Activated CD4-positive, alpha-beta T cell treated with anti-CD3 and anti-CD28 coated beads, Interleukin-2, amount 50 U/mL, for 4 hours (primary cell): ENCODE data around the gene ECI2.
"Not testable (repeated sequence)": the region's sequence is repeated elsewhere in the genome, so short reads cannot be mapped to it uniquely, and the experiment has no call there.

ENCODE experiments used
- DNase-seq, 2 experiments: peaks; one replicate each; pipeline ENCODE4 v3.0.0-alpha.2; 2020

Gene ECI2

GRCh38 chr6:4093288-4093687 lies 42.1 kb downstream of the ECI2 start:
- no peak for DNase-seq

DNA sequence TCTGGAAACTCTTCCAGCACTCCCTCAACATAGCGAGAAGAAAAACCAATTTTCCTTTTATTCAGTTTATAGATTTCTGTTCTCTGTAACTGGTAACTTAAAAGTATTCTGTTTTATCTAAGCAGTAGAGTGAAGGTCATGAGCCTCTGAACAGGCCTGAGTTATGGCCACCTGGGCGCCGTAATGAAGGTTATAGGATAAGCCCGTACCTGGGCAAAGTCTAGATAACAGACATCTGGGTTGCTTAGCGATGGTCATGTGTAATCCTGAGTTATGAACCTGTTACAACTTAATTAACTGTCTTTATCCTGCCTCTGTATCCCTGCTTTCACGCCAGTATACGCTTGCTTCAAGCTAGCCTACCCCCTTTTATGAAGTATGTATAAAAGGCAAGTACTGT lies 43.4 kb downstream of the ECI2 start:
- no peak for DNase-seq

DNA sequence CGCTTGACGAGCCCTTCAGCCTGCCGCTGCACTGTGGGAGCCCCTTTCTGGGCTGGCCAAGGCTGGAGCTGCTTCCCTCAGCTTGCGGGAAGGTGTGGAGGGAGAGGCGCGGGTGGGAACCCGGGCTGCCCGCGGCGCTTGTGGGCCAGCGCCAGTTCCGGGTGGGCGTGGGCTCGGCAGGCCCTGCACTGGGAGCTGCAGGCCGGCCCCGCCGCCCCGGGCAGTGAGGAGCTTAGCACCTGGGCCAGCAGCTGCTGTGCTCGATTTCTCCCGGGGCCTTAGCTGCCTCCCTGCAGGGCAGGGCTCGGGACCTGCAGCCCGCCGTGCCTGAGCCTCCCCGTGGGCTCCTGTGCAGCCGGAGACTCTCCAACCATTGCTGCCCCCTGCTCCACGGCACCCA lies 45.3 kb downstream of the ECI2 start:
- not testable (repeated sequence) for DNase-seq

DNA sequence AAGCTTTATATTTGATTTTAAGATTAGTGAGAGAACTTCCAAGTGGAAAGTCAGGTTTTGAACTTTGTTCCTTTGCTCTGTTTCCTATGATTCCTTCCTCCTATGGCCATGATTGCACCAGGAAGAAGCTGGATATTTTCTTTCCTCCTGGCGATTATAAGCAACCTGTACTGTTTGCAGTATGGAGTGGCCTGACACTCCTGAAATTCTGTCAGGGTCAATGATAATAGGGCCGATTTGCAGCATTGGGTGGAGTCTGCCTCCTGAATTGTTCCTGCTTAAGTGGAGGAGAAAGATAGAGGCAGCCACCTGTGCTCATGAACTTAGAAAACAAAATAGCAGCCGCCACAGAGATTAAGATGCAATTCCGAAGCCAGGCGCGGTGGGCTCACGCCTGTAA lies 46.7 kb downstream of the ECI2 start:
- DNase-seq, result no peak

DNA sequence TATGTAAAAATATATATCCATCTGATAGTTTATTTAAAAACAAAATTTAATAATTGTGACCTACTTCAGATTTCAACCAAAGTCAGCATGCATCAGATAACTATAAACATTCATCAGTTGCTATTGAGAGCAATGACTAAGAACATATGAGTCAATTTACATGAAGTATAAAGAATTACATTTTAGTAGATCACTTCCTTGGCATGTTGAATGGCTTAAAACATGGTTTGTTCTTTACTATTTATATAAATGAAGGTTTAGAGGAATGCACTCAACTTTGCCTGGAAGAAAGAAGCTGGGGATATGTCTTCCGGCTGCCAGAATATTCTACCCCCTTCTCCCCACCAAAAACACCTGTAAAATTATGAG lies 50.1 kb downstream of the ECI2 start:
- DNase-seq, result no peak

DNA sequence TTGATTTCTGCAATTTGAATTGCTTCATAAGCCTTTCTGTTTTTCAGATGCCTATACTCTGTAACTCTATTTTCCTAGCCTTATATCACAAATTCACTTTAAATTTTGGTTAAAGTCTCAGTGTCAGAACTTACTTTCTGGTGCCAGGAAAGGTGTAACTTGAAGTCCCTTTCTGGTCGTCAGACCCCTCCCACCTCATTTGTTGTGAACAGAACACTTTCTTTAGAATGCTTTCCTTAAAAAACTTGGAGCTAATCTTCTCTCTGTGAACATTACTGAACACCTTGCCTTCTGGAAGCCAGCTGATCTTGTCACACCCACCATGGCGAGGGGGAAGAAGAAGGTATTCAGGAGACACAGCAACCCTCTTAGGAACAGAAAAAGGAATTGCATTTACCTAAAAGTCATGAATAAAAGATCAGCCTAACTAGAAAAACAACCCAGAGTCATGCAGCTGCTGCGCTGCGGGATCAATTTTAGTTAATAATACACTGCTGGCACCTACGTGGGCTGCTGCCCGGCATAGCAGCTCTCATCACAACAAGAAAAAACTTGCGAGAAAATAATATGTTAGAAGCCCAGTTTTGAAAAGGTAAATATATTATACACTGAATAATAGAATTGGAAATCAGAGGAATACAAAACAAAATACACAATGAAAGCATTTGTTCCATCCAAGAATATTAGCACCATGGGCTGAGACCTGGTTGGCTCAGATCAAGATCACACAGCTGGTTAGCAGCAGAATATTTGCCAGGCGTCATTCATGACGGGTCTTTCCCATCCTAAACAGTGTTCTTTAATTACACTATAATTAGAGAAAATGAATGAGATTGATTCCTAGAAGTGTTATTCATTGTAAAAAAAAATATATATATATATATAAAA lies 50.7 kb downstream of the ECI2 start:
- DNase-seq, result no peak

DNA sequence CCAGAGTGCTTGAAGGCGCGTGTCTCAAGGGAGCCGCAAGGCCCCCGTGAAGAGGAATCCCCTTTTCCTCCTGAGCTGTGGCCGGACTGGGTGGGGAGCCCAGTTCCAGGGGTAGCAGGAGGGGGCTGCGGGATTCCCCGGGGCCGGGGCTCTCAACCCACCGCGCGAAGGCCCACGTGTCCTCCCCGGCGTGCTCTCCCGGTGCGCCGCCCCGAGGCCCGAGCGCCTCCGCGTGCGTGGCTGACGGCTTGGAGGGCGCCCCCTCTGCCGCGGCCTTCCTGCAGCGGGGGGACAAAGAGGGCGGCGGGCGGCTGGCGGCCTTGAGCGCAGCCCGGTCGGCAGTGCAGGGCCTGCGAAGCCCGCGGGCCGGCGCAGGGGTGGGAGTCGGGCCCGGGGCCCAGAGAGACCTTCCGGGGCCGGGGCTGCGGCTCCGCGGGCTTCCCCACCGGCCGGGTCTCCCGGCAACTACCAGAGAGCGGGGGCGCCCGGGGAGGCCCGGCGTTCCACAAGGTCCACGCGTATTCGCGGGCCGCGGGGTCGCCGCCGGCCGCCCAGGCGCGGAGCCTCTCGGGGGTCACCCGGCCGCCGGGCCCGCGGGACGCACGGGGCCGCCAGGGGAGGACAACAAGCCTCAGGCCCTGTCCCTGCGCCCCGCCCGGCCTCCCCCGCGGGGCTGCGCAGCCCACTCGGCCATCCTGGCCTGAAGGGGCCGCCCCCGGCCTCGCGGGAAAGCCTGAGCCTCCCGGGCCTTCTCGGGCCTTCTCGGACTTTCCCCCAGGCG lies 56.5 kb downstream of the ECI2 start, which contains the start of gene FAM217A:
Gene FAM217A, minus strand, starts transcription at position 447 of the 781 bp plus-strand sequence. CDS start 1,723 bp downstream, outside the sequence.
- DNase-seq, result no peak

GRCh38 chr6:4074478-4075235 lies 60.7 kb downstream of the ECI2 start:
- no peak for DNase-seq

GRCh38 chr6:4071330-4071729 lies 64.0 kb downstream of the ECI2 start:
- no peak for DNase-seq

DNA sequence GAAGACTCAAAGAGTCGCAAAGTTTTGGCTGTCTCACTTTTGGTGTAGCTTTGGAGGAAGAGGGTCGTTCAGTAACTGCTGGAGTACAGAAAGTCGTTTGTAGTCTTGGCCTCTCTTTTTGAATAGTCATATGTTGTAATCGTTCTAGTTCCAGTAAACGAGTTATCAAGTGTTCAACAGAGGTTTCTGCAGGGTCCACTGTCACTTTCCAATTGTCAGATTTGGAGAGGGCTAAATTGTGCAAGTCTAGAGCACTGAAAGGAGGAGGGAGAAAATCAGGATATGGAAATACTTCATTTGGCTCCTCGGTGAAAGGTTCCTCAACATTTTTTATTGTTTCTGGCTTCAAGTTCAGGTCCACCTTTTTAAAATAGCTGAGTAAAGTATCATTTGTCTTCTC lies 66.2 kb downstream of the ECI2 start:
- DNase-seq, result no peak

DNA sequence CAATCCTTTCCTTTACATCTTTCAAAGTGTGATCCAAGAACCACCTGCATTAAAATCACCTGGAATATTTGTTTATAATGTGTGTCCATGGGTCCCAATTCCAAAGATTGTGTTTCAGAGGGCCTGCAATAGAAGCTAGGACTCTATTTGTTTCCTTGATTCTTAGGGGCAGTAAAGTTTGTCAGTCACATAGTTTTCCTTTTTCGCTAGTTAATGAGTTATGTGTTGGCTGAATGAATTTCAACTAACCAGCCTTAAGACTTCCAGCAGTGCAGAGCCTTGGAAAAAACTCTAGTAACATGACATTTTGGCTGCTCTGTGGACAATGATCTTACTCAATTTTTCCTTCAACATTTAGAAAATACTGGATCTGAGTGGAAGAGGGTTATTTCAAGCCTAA lies 67.7 kb downstream of the ECI2 start:
- no peak for DNase-seq

GRCh38 chr6:4066029-4066755 lies 69.2 kb downstream of the ECI2 start:
- no peak for DNase-seq
